Trophoblast cell (in vitro differentiated cells and primary cell): ENCODE data around the gene ANKRD53.

ENCODE experiments used
- DNase-seq, 2 donors: peaks; one replicate each; pipeline ENCODE4 v3.0.0-alpha.2; 2016
- H2AFZ ChIP-seq: 2 replicates; pipeline ENCODE4 v1.6.1; 2013; ENCODE audit warnings: low read length, moderate library complexity, mild to moderate bottlenecking; ENCODE audit not compliant: insufficient read depth, poor library complexity
- H2AK5ac ChIP-seq: 2 replicates; pipeline ENCODE4 v1.6.1; 2013; ENCODE audit warnings: mild to moderate bottlenecking, low read length
- H2BK120ac ChIP-seq: 2 replicates; pipeline ENCODE4 v1.6.1; 2013; ENCODE audit warnings: low read length, mild to moderate bottlenecking, moderate library complexity; ENCODE audit not compliant: insufficient read depth, poor library complexity
- H2BK12ac ChIP-seq: 2 replicates; pipeline ENCODE4 v1.6.1; 2013; ENCODE audit warnings: mild to moderate bottlenecking, low read length, moderate library complexity
- H2BK5ac ChIP-seq: 2 replicates; pipeline ENCODE4 v1.6.1; 2013; ENCODE audit warnings: low read length, low read depth, moderate library complexity, mild to moderate bottlenecking; ENCODE audit not compliant: poor library complexity
- H3K14ac ChIP-seq: 2 replicates; pipeline ENCODE4 v1.6.1; 2013; ENCODE audit warnings: mild to moderate bottlenecking, low read length
- H3K18ac ChIP-seq: 2 replicates; pipeline ENCODE4 v1.6.1; 2013; ENCODE audit warnings: mild to moderate bottlenecking, low read length
- H3K23ac ChIP-seq: 2 replicates; pipeline ENCODE4 v1.6.1; 2013; ENCODE audit warnings: low read length
- H3K27ac ChIP-seq: 2 replicates; pipeline ENCODE4 v1.5.1; 2013; ENCODE audit warnings: low read depth, mild to moderate bottlenecking, inconsistent platforms, low read length, moderate library complexity
- H3K27me3 ChIP-seq: 2 replicates; pipeline ENCODE4 v1.6.1; 2013; ENCODE audit warnings: inconsistent platforms, mild to moderate bottlenecking, low read length, moderate library complexity; ENCODE audit not compliant: insufficient read depth
- H3K36me3 ChIP-seq, 2 experiments: 1 replicate in 1 of 2; 2 replicates in 1 of 2; pipeline ENCODE4 v1.6.1; 2013; ENCODE audit warnings: low read length in 2 of 2, mild to moderate bottlenecking in 2 of 2, moderate library complexity in 1 of 2; ENCODE audit not compliant: insufficient read depth in 2 of 2, control insufficient read depth in 1 of 2
- H3K4ac ChIP-seq: 2 replicates; pipeline ENCODE4 v1.6.1; 2013; ENCODE audit warnings: low read depth, mild to moderate bottlenecking, low read length, moderate library complexity
- H3K4me1 ChIP-seq, 2 experiments: 1 replicate in 1 of 2; 2 replicates in 1 of 2; pipeline ENCODE4 v1.6.1; 2013; ENCODE audit warnings: low read length in 2 of 2, mild to moderate bottlenecking in 2 of 2, moderate library complexity in 1 of 2; ENCODE audit not compliant: insufficient read depth in 2 of 2, control insufficient read depth in 1 of 2
- H3K4me2 ChIP-seq: 2 replicates; pipeline ENCODE4 v1.6.1; 2013; ENCODE audit warnings: inconsistent platforms, mild to moderate bottlenecking, low read length, moderate library complexity
- H3K4me3 ChIP-seq: 2 replicates; pipeline ENCODE4 v1.5.1; 2013; ENCODE audit warnings: mild to moderate bottlenecking, low read depth, low read length, inconsistent platforms
- H3K79me1 ChIP-seq: one replicate; pipeline ENCODE4 v1.6.1; 2013; ENCODE audit warnings: low read length
- H3K79me2 ChIP-seq: 2 replicates; pipeline ENCODE4 v1.6.1; 2013; ENCODE audit warnings: low read length, mild to moderate bottlenecking; ENCODE audit not compliant: control insufficient read depth, insufficient read depth, poor library complexity
- H3K9ac ChIP-seq: 2 replicates; pipeline ENCODE4 v1.6.1; 2013; ENCODE audit warnings: mild to moderate bottlenecking, low read length
- H3K9me3 ChIP-seq: 2 replicates; pipeline ENCODE4 v1.6.1; 2013; ENCODE audit warnings: low read depth, mild to moderate bottlenecking, control low read depth, inconsistent platforms, low read length; ENCODE audit not compliant: insufficient read depth
- H4K12ac ChIP-seq: 2 replicates; pipeline ENCODE4 v1.6.1; 2013; ENCODE audit warnings: low read depth, mild to moderate bottlenecking, low read length, moderate library complexity
- H4K8ac ChIP-seq: 2 replicates; pipeline ENCODE4 v1.6.1; 2013; ENCODE audit warnings: low read depth, mild to moderate bottlenecking, low read length, moderate library complexity
- H4K91ac ChIP-seq: one replicate; pipeline ENCODE4 v1.6.1; 2013; ENCODE audit warnings: low read depth, mild to moderate bottlenecking, low read length, moderate library complexity
- WGBS: extraction: QIAGEN DNeasy Blood & Tissue Kit; methylation state at CpG from one replicate; pipeline ENCODE4 v1.1.7; 2013; ENCODE audit warnings: missing lambda C conversion rate; ENCODE audit not compliant: insufficient read length, insufficient coverage; ENCODE audit errors: extremely low coverage; 5-methylcytosine and 5-hydroxymethylcytosine counted together

The ANKRD53 gene

DNA sequence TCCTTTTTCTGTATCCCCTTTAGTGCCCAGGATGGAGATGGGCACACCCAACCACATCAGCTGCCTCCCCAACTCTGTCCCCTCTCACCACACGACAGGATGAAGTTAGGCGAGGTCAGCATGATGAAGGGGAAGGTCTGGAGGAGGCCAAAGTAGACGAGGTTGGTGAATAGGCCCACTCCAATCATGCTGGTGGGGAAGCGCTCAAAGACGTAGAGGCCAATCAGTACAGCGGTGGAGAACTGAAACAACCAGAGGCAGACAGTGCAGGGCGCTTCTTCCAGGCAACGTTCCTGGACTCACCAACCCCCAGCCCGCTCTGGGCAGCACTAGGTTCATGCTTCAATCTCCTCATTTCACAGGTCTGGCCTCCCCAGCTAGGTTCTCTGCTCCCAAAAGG is 13.3 kb downstream of the ANKRD53 start:
- Histone ChIP-seq H3K23ac (no peak overlapping the region), H4K12ac (no peak overlapping the region), H3K18ac (no peak overlapping the region), H3K79me2 (peaks cover 3% of the 10 kb centered on the region), H3K36me3 (peaks cover 33 to 46% of the 10 kb centered on the region in 2 experiments), H3K9ac (no peak overlapping the region), H2BK120ac (no peak overlapping the region), H3K4me1 (peaks cover 6 to 15% of the 10 kb centered on the region in 2 experiments), H2AFZ (no peak overlapping the region), H4K8ac (no peak overlapping the region), H3K14ac (no peak overlapping the region), H3K79me1 (peaks cover 6% of the 10 kb centered on the region), H3K4me2 (no peak overlapping the region), H3K4ac (no peak overlapping the region), H4K91ac (no peak overlapping the region), H3K4me3 (peak overlapping the region; percentile 43), H2BK5ac (no peak overlapping the region), H2AK5ac (no peak overlapping the region), H3K27ac (no peak overlapping the region), H3K9me3 (no peaks in the 10 kb centered on the region), H2BK12ac (no peak overlapping the region), H3K27me3 (no peaks in the 10 kb centered on the region)
- no peak for DNase-seq
- WGBS = no CpG with 5 or more reads among the region's 9 CpGs

- Histone ChIP-seq H4K8ac (no peak overlapping the region), H3K9me3 (no peaks in the 10 kb centered on the region), H2AK5ac (no peak overlapping the region), H2BK5ac (no peak overlapping the region), H3K79me1 (peaks cover 6% of the 10 kb centered on the region), H3K18ac (no peak overlapping the region), H3K14ac (no peak overlapping the region), H2AFZ (peak overlapping the region; percentile 28), H3K23ac (no peak overlapping the region), H3K9ac (peak overlapping the region; percentile 17), H3K4ac (no peak overlapping the region), H3K4me3 (no peak overlapping the region), H3K27ac (no peak overlapping the region), H4K12ac (no peak overlapping the region), H2BK12ac (no peak overlapping the region), H3K79me2 (peaks cover 3% of the 10 kb centered on the region), H3K4me1 (peaks cover 6 to 15% of the 10 kb centered on the region in 2 experiments), H3K36me3 (peaks cover 26 to 34% of the 10 kb centered on the region in 2 experiments), H3K4me2 (peak overlapping the region; percentile 96), H3K27me3 (no peaks in the 10 kb centered on the region), H4K91ac (no peak overlapping the region), H2BK120ac (no peak overlapping the region)
- DNase-seq = no peak
- no CpG with 5 or more reads among the region's 12 CpGs for WGBS
These were observed 14.8 kb downstream of the ANKRD53 start for GRCh38 chr2:70992945-70993853.

GRCh38 chr2:70994009-70994698 is 15.7 kb downstream of the ANKRD53 start:
- H4K91ac ChIP-seq = peak overlapping the region; percentile 37

GRCh38 chr2:70994699-70995425 is 16.4 kb downstream of the ANKRD53 start, which contains the start of gene TEX261:
Gene TEX261 (minus strand): TSS chr2:70994873. CDS start chr2:70994757, 116 bp downstream.
- H3K18ac ChIP-seq = peak within 1 kb of the TSS; percentile 41
- H3K14ac ChIP-seq = peak within 1 kb of the TSS; percentile 58
- no peak within 1 kb of the TSS for H2BK5ac ChIP-seq
- peaks cover 3% of the 10 kb centered on the region for H3K79me2 ChIP-seq
- peak within 1 kb of the TSS; percentile 77 for H4K8ac ChIP-seq
- H3K4me3 ChIP-seq = peak within 1 kb of the TSS; percentile 96
- H3K4me2 ChIP-seq = peak within 1 kb of the TSS; percentile 96
- H3K4ac ChIP-seq = peak within 1 kb of the TSS; percentile 73
- H2BK120ac ChIP-seq = peak within 1 kb of the TSS; percentile 35
- no peaks in the 10 kb centered on the region for H3K9me3 ChIP-seq
- peaks cover 6% of the 10 kb centered on the region for H3K79me1 ChIP-seq
- peaks cover 13 to 20% of the 10 kb centered on the region in 2 experiments for H3K36me3 ChIP-seq
- H4K91ac ChIP-seq = peak within 1 kb of the TSS; percentile 37
- no peak within 1 kb of the TSS for H2AK5ac ChIP-seq
- peak within 1 kb of the TSS; percentile 91 for H2AFZ ChIP-seq
- H3K9ac ChIP-seq = peak within 1 kb of the TSS; percentile 95
- H3K23ac ChIP-seq = no peak within 1 kb of the TSS
- no peak within 1 kb of the TSS for H2BK12ac ChIP-seq
- peak within 1 kb of the TSS; percentile 58 for H4K12ac ChIP-seq
- DNase-seq = peak; percentile 78 to 92
- no CpG with 5 or more reads among the region's 65 CpGs for WGBS
- H3K27me3 ChIP-seq = no peaks in the 10 kb centered on the region
- no peak within 1 kb of the TSS for H3K27ac ChIP-seq
- peaks cover 6 to 15% of the 10 kb centered on the region in 2 experiments for H3K4me1 ChIP-seq

More at GRCh38 chr2:70994009-70994698, 15.7 kb downstream of the ANKRD53 start:
- H3K27me3 ChIP-seq = no peaks in the 10 kb centered on the region
- peaks cover 16 to 24% of the 10 kb centered on the region in 2 experiments for H3K36me3 ChIP-seq
- H3K23ac ChIP-seq = no peak overlapping the region
- H2BK12ac ChIP-seq = no peak overlapping the region
- peak overlapping the region; percentile 73 for H3K4ac ChIP-seq
- H4K8ac ChIP-seq = peak overlapping the region; percentile 77
- H3K79me1 ChIP-seq = peaks cover 6% of the 10 kb centered on the region
- H4K12ac ChIP-seq = peak overlapping the region; percentile 28
- no peak overlapping the region for H2AK5ac ChIP-seq
- H3K18ac ChIP-seq = peak overlapping the region; percentile 41
- H3K4me3 ChIP-seq = peak overlapping the region; percentile 96
- H2BK5ac ChIP-seq = no peak overlapping the region
- peak; percentile 14 to 33 for DNase-seq
- H3K4me1 ChIP-seq = peaks cover 6 to 15% of the 10 kb centered on the region in 2 experiments
- peak overlapping the region; percentile 8 for H2BK120ac ChIP-seq
- peak overlapping the region; percentile 68 for H2AFZ ChIP-seq
- H3K9ac ChIP-seq = peak overlapping the region; percentile 95
- H3K79me2 ChIP-seq = peaks cover 3% of the 10 kb centered on the region
- no peak overlapping the region for H3K27ac ChIP-seq
- no peaks in the 10 kb centered on the region for H3K9me3 ChIP-seq
- peak overlapping the region; percentile 96 for H3K4me2 ChIP-seq
- no CpG with 5 or more reads among the region's 49 CpGs for WGBS
- H3K14ac ChIP-seq = peak overlapping the region; percentile 58
